GM23338 (cell line): ENCODE data around the gene TCF12. TPM values are rescaled to one million over a fixed set of nuclear protein-coding genes. Genes with fewer than 3 reads are reported as not detected.

Experiments
- ATAC-seq: fragments of 200-7000 bp; cut with Tn5 transposase; 3 replicates; pipeline ENCODE4 v1.9.1; 2020
- DNase-seq: peaks from one replicate; pipeline ENCODE4 v3.0.0-alpha.2; 2015; ENCODE audit warnings: low spot score
- H2AFZ ChIP-seq: fragments of 200-600 bp; sonication (generic); 2 replicates; pipeline ENCODE4 v1.8.0; 2016; ENCODE audit warnings: antibody characterized with exemption, mild to moderate bottlenecking, moderate library complexity
- H3F3A ChIP-seq: fragments of 200-600 bp; sonication (generic); replicated peaks from 2 replicates; pipeline ENCODE4 v1.8.0; 2017; ENCODE audit warnings: antibody characterized with exemption, mixed run types, low read depth
- H3K27ac ChIP-seq: fragments of 200-600 bp; sonication (generic); 2 replicates; pipeline ENCODE4 v1.6.1; 2016; ENCODE audit warnings: low read depth
- H3K27me3 ChIP-seq: fragments of 200-600 bp; sonication (generic); 2 replicates; pipeline ENCODE4 v1.8.0; 2016; ENCODE audit warnings: mild to moderate bottlenecking, mixed run types, moderate library complexity; ENCODE audit not compliant: insufficient read depth
- H3K36me3 ChIP-seq: fragments of 200-600 bp; sonication (generic); 2 replicates; pipeline ENCODE4 v1.8.0; 2016; ENCODE audit warnings: mild to moderate bottlenecking; ENCODE audit not compliant: insufficient read depth
- H3K4me1 ChIP-seq: fragments of 200-600 bp; sonication (generic); 2 replicates; pipeline ENCODE4 v1.8.0; 2016; ENCODE audit warnings: mild to moderate bottlenecking, moderate library complexity; ENCODE audit not compliant: insufficient read depth
- H3K4me2 ChIP-seq: fragments of 200-600 bp; sonication (generic); 2 replicates; pipeline ENCODE4 v1.7.1; 2017; ENCODE audit warnings: mixed run types
- H3K4me3 ChIP-seq: fragments of 200-600 bp; sonication (generic); 2 replicates; pipeline ENCODE4 v1.6.1; 2016; ENCODE audit warnings: mixed run types
- H3K79me2 ChIP-seq: fragments of 200-600 bp; sonication (generic); replicated peaks from 2 replicates; pipeline ENCODE4 v1.8.0; 2017; ENCODE audit warnings: mild to moderate bottlenecking; ENCODE audit not compliant: insufficient read depth
- H3K9me2 ChIP-seq: fragments of 200-600 bp; sonication (generic); 2 replicates; pipeline ENCODE4 v1.8.0; 2017; ENCODE audit not compliant: insufficient read depth
- H4K20me1 ChIP-seq: fragments of 200-600 bp; sonication (generic); replicated peaks from 2 replicates; pipeline ENCODE4 v1.8.0; 2017; ENCODE audit warnings: mild to moderate bottlenecking; ENCODE audit not compliant: insufficient read depth
- H3K27ac Mint-ChIP-seq: 2 replicates; pipeline ENCODE4 v1.8.0; 2020; ENCODE audit warnings: inconsistent platforms, mild to moderate bottlenecking, moderate library complexity, mixed read lengths
- H3K27me3 Mint-ChIP-seq: 3 replicates; pipeline ENCODE4 v1.8.0; 2022; ENCODE audit warnings: low read depth, mild to moderate bottlenecking, moderate library complexity, mixed read lengths, inconsistent platforms; ENCODE audit not compliant: insufficient read depth, poor library complexity
- H3K36me3 Mint-ChIP-seq: 3 replicates; pipeline ENCODE4 v1.8.0; 2021; ENCODE audit warnings: low read depth, mild to moderate bottlenecking, inconsistent platforms, moderate library complexity, mixed read lengths
- H3K4me1 Mint-ChIP-seq: 3 replicates; pipeline ENCODE4 v1.8.0; 2020; ENCODE audit warnings: mild to moderate bottlenecking, inconsistent platforms, mixed read lengths
- H3K4me3 Mint-ChIP-seq: 3 replicates; pipeline ENCODE4 v1.8.0; 2021; ENCODE audit warnings: moderate library complexity, mild to moderate bottlenecking, inconsistent platforms, mixed read lengths
- H3K9me3 Mint-ChIP-seq: 3 replicates; pipeline ENCODE4 v1.8.0; 2020; ENCODE audit warnings: moderate library complexity, mild to moderate bottlenecking, inconsistent platforms, mixed read lengths
- EZH2 ChIP-seq: fragments of 200-600 bp; sonication (generic); IDR thresholded peaks from one replicate; pipeline ENCODE4 v1.8.0; 2017; ENCODE audit warnings: antibody characterized with exemption, mild to moderate bottlenecking, low read depth; ENCODE audit not compliant: unreplicated experiment
- ZNF331 ChIP-seq: fragments of 250-450 bp; sonication (Bioruptor Pico); IDR thresholded peaks from 2 replicates; pipeline ENCODE4 v1.5.0; 2020; ENCODE audit warnings: low read depth, mild to moderate bottlenecking, moderate library complexity
- polyA plus RNA-seq: library from polyadenylated mRNA; unstranded; fragments of >200 nt; fragmentation: Nextera tagmentation; extraction: Ambion mirVana; gene quantifications from 2 replicates; pipeline ENCODE4 v1.2.1, GENCODE V29; 2016
- total RNA-seq: library from RNA; depleted of rRNA; stranded (reverse); fragments of >200 nt; shearing (Covaris generic); gene quantifications from 2 replicates; pipeline ENCODE4 v1.2.3, GENCODE V29; 2014
- TF ChIP-seq, protein P1 (sequence below): IDR thresholded peaks from one replicate; pipeline ENCODE4 v1.6.1; 2018; ENCODE audit warnings: antibody characterized with exemption; ENCODE audit not compliant: unreplicated experiment
- TF ChIP-seq, protein P2 (sequence below): fragments of 250-450 bp; sonication (Bioruptor Pico); IDR thresholded peaks from 2 replicates; pipeline ENCODE4 v1.5.0; 2020; ENCODE audit warnings: mild to moderate bottlenecking, moderate library complexity

TCF12 gene
- total and polyA plus RNA-seq, 2 experiments from 2014 or later = 27.6 to 104 TPM

DNA sequence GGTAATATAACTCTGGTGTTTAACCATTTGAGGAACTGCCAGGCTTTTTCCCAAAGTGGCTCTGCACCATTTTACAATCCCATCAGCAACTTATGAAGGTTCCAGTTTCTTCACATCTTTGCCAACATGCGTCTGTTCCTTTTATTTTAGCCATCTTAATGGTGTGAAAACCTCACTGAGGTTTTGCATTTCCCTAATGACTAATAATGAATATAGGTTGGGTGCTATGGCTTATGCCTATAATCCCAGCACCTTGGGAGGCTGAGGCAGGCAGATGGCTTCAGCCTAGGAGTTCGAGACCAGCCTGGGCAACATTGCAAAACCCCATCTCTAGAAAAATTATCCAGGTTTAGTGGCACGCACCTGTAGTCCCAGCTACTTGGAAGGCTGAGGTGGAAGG is 210.6 kb downstream of the TCF12 start:
- Histone ChIP-seq H3K4me2 (no peak overlapping the region), H2AFZ (no peak overlapping the region), H4K20me1 (0 out of 2 replicates have a peak, but pooled peaks cover 4% of the 10 kb centered on the region), H3K4me3 (no peak overlapping the region), H3K27me3 (no peaks in the 10 kb centered on the region), H3K36me3 (no peaks in the 10 kb centered on the region), H3K79me2 (peaks cover 20% of the 10 kb centered on the region), H3K4me1 (peaks cover 44% of the 10 kb centered on the region), H3K27ac (no peak overlapping the region; the same call in 1 of the 2 replicates), H3F3A (no peaks in the 10 kb centered on the region), H3K9me2 (no peaks in the 10 kb centered on the region)
- DNase-seq = no peak
- no peaks in the 10 kb centered on the region for H3K36me3 Mint-ChIP-seq
- TF ChIP-seq, protein P1, sequence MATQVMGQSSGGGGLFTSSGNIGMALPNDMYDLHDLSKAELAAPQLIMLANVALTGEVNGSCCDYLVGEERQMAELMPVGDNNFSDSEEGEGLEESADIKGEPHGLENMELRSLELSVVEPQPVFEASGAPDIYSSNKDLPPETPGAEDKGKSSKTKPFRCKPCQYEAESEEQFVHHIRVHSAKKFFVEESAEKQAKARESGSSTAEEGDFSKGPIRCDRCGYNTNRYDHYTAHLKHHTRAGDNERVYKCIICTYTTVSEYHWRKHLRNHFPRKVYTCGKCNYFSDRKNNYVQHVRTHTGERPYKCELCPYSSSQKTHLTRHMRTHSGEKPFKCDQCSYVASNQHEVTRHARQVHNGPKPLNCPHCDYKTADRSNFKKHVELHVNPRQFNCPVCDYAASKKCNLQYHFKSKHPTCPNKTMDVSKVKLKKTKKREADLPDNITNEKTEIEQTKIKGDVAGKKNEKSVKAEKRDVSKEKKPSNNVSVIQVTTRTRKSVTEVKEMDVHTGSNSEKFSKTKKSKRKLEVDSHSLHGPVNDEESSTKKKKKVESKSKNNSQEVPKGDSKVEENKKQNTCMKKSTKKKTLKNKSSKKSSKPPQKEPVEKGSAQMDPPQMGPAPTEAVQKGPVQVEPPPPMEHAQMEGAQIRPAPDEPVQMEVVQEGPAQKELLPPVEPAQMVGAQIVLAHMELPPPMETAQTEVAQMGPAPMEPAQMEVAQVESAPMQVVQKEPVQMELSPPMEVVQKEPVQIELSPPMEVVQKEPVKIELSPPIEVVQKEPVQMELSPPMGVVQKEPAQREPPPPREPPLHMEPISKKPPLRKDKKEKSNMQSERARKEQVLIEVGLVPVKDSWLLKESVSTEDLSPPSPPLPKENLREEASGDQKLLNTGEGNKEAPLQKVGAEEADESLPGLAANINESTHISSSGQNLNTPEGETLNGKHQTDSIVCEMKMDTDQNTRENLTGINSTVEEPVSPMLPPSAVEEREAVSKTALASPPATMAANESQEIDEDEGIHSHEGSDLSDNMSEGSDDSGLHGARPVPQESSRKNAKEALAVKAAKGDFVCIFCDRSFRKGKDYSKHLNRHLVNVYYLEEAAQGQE = no peak
- no peaks in the 10 kb centered on the region for H3K9me3 Mint-ChIP-seq
- peaks cover 42% of the 10 kb centered on the region for H3K4me1 Mint-ChIP-seq
- H3K4me3 Mint-ChIP-seq = no peak overlapping the region
- H3K27ac Mint-ChIP-seq = no peak overlapping the region
- ATAC-seq = no peak
- H3K27me3 Mint-ChIP-seq = peaks cover 2% of the 10 kb centered on the region

DNA sequence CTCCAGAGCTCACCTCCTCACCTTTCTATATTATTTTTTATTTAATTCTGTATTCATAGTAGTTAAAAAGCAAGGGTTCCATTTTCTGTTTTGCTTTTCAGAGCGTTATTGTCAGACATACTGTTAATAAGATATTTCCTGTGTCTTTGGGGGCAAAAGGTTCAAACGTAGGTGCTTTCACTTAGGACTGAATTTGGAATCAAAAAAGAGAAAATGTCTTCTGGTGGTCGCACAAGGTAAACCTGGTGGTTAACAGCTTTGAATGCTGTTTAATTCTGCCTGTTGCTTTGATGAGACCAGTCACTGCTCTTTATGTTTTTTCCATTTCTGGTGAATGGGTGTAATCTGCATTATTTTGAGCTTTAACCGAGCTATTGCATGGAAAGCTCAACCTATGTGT is 212.5 kb downstream of the TCF12 start:
- no peak overlapping the region for H3K4me2 ChIP-seq
- no peaks in the 10 kb centered on the region for H3K9me2 ChIP-seq
- H3K36me3 ChIP-seq = no peaks in the 10 kb centered on the region
- no peak for DNase-seq
- peaks cover 62% of the 10 kb centered on the region for H3K4me1 ChIP-seq
- H3F3A ChIP-seq = no peaks in the 10 kb centered on the region
- H3K27ac ChIP-seq = no peak overlapping the region
- H2AFZ ChIP-seq = no peak overlapping the region
- no peaks in the 10 kb centered on the region for H3K9me3 Mint-ChIP-seq
- 0 out of 2 replicates have a peak, but pooled peaks cover 4% of the 10 kb centered on the region for H4K20me1 ChIP-seq
- H3K4me3 ChIP-seq = no peak overlapping the region
- H3K27me3 ChIP-seq = no peaks in the 10 kb centered on the region
- no peaks in the 10 kb centered on the region for H3K36me3 Mint-ChIP-seq
- TF ChIP-seq, protein P2, sequence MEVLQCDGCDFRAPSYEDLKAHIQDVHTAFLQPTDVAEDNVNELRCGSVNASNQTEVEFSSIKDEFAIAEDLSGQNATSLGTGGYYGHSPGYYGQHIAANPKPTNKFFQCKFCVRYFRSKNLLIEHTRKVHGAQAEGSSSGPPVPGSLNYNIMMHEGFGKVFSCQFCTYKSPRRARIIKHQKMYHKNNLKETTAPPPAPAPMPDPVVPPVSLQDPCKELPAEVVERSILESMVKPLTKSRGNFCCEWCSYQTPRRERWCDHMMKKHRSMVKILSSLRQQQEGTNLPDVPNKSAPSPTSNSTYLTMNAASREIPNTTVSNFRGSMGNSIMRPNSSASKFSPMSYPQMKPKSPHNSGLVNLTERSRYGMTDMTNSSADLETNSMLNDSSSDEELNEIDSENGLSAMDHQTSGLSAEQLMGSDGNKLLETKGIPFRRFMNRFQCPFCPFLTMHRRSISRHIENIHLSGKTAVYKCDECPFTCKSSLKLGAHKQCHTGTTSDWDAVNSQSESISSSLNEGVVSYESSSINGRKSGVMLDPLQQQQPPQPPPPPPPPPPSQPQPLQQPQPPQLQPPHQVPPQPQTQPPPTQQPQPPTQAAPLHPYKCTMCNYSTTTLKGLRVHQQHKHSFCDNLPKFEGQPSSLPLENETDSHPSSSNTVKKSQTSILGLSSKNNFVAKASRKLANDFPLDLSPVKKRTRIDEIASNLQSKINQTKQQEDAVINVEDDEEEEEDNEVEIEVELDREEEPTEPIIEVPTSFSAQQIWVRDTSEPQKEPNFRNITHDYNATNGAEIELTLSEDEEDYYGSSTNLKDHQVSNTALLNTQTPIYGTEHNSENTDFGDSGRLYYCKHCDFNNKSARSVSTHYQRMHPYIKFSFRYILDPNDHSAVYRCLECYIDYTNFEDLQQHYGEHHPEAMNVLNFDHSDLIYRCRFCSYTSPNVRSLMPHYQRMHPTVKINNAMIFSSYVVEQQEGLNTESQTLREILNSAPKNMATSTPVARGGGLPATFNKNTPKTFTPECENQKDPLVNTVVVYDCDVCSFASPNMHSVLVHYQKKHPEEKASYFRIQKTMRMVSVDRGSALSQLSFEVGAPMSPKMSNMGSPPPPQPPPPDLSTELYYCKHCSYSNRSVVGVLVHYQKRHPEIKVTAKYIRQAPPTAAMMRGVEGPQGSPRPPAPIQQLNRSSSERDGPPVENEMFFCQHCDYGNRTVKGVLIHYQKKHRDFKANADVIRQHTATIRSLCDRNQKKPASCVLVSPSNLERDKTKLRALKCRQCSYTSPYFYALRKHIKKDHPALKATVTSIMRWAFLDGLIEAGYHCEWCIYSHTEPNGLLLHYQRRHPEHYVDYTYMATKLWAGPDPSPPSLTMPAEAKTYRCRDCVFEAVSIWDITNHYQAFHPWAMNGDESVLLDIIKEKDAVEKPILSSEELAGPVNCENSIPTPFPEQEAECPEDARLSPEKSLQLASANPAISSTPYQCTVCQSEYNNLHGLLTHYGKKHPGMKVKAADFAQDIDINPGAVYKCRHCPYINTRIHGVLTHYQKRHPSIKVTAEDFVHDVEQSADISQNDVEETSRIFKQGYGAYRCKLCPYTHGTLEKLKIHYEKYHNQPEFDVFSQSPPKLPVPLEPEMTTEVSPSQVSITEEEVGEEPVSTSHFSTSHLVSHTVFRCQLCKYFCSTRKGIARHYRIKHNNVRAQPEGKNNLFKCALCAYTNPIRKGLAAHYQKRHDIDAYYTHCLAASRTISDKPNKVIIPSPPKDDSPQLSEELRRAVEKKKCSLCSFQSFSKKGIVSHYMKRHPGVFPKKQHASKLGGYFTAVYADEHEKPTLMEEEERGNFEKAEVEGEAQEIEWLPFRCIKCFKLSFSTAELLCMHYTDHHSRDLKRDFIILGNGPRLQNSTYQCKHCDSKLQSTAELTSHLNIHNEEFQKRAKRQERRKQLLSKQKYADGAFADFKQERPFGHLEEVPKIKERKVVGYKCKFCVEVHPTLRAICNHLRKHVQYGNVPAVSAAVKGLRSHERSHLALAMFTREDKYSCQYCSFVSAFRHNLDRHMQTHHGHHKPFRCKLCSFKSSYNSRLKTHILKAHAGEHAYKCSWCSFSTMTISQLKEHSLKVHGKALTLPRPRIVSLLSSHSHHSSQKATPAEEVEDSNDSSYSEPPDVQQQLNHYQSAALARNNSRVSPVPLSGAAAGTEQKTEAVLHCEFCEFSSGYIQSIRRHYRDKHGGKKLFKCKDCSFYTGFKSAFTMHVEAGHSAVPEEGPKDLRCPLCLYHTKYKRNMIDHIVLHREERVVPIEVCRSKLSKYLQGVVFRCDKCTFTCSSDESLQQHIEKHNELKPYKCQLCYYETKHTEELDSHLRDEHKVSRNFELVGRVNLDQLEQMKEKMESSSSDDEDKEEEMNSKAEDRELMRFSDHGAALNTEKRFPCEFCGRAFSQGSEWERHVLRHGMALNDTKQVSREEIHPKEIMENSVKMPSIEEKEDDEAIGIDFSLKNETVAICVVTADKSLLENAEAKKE = no peak
- TF ChIP-seq ZNF331 (CRISPR knock-in tag) (no peak), EZH2 (no peak)
- TF ChIP-seq, protein P1 = no peak
- peaks cover 32% of the 10 kb centered on the region for H3K79me2 ChIP-seq
- no peak overlapping the region for H3K4me3 Mint-ChIP-seq
- ATAC-seq = no peak
- H3K4me1 Mint-ChIP-seq = peaks cover 58% of the 10 kb centered on the region
- peak overlapping the region; percentile 74; the same call in 1 of the 2 replicates for H3K27ac Mint-ChIP-seq
- no peaks in the 10 kb centered on the region for H3K27me3 Mint-ChIP-seq
